ENCODE data around the gene RASGRF2.

Gene RASGRF2

DNA sequence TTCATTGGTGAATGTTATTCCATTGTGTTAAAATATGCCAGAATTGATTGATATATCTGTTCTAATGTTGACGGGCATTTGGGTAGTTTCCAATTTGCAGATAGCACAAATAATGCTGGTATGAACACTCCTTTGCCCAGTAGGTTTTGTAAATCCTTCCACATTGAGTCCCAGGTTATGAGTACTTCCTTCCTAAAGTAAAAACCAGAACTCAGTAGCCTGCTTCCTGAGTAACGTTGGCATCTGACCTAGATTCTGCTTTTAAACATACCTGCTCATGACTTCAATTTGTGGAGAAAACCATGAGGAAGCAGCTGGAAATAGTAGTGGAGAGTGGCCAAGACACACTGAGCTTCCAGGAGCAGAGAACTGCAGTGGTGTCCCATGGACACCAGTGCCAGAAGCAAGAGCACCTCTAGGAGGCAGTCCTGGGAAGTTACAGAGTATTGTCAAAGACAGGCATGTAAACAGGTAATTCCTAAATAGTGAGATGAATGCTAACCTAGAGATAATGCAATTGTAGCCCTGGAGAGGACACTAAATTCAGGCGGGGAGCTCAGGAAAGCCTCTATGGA is 24.3 kb upstream of the RASGRF2 start:
- no peak overlapping the region for H3K4me3 ChIP-seq (replicated peaks; ENCODE audit: low read depth, low read length)
- TF ChIP-seq, protein P1, sequence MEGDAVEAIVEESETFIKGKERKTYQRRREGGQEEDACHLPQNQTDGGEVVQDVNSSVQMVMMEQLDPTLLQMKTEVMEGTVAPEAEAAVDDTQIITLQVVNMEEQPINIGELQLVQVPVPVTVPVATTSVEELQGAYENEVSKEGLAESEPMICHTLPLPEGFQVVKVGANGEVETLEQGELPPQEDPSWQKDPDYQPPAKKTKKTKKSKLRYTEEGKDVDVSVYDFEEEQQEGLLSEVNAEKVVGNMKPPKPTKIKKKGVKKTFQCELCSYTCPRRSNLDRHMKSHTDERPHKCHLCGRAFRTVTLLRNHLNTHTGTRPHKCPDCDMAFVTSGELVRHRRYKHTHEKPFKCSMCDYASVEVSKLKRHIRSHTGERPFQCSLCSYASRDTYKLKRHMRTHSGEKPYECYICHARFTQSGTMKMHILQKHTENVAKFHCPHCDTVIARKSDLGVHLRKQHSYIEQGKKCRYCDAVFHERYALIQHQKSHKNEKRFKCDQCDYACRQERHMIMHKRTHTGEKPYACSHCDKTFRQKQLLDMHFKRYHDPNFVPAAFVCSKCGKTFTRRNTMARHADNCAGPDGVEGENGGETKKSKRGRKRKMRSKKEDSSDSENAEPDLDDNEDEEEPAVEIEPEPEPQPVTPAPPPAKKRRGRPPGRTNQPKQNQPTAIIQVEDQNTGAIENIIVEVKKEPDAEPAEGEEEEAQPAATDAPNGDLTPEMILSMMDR (IDR thresholded peaks at IDR 0.05; ENCODE audit: insufficient read depth, low read length, poor library complexity, severe bottlenecking), result peak; percentile 20
- H3K36me3 ChIP-seq (ENCODE audit: control insufficient read depth, insufficient read depth, low read length), result no peaks in the 10 kb centered on the region
- no peaks in the 10 kb centered on the region; the same call in 1 of the 2 replicates for H3K27me3 ChIP-seq (replicated peaks; ENCODE audit: control insufficient read depth, insufficient read depth, low read length)
- no peak for DNase-seq (ENCODE audit: extremely low read depth, insufficient read length)

DNA sequence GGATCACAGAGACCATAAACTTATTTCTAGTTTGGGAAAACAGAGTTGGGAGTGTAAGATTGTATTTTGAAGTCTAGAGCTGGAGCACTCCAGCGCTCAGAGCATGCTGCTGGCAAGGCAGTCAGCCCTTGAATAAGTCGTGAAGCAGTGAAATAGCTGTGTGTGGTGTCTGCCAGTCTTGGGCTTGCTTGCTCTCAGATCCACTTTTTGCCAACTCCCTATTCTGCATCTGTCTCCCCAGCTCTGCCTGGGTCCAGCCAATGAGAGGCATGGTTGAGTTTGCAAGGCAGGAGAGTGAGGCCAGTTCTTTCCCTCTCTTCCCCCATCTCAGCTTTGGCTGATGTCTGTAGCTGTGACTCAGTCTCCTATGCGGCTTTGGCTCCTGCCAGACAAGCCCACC is 23.3 kb upstream of the RASGRF2 start:
- TF ChIP-seq, protein P1 (IDR thresholded peaks at IDR 0.05; ENCODE audit: insufficient read depth, low read length, poor library complexity, severe bottlenecking), result no peak
- Histone ChIP-seq H3K36me3 (ENCODE audit: control insufficient read depth, insufficient read depth, low read length) (no peaks in the 10 kb centered on the region), H3K4me3 (replicated peaks; ENCODE audit: low read depth, low read length) (no peak overlapping the region), H3K27me3 (replicated peaks; ENCODE audit: control insufficient read depth, insufficient read depth, low read length) (no peaks in the 10 kb centered on the region; the same call in 1 of the 2 replicates)
- no peak for DNase-seq (ENCODE audit: extremely low read depth, insufficient read length)

DNA sequence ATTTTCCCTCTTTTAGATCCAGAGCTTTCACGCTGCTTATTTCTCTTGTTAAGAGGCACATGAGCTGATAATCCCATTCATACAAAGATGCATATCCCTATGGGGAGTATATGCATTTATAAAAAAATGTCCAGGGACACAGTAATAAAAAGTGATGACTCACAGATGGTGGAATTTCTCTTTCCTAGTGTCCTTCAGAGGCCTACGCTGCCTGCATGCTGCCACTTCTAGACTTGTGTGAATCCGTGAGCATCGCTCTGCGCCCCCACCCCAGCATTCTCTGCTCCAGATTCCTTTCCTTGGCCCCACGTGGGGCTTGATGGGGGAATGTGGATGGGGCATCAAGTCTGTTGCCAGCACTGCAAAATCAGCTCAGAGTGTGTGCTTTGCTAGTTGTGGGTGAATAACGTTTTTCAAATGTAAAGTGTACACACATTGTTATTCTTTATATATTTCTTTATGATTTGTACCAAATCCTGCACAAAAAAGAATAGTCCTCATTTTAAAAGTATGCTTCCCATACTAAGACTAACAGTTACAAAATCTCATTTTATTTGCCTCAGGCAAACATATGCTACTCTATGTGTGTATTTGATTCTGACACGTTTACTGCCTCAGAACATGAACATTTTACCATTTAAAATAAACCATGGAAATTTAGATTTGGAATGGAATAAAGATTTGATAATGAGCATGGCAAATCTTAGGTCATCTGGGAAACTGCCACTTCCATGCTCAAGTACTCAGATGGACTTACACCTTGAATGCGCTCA is 22.4 kb upstream of the RASGRF2 start:
- DNase-seq (ENCODE audit: extremely low read depth, insufficient read length), result no peak
- no peaks in the 10 kb centered on the region; the same call in 1 of the 2 replicates for H3K27me3 ChIP-seq (replicated peaks; ENCODE audit: control insufficient read depth, insufficient read depth, low read length)
- TF ChIP-seq, protein P1 (IDR thresholded peaks at IDR 0.05; ENCODE audit: insufficient read depth, low read length, poor library complexity, severe bottlenecking), result no peak
- H3K4me3 ChIP-seq (replicated peaks; ENCODE audit: low read depth, low read length), result no peak overlapping the region
- H3K36me3 ChIP-seq (ENCODE audit: control insufficient read depth, insufficient read depth, low read length), result no peaks in the 10 kb centered on the region

DNA sequence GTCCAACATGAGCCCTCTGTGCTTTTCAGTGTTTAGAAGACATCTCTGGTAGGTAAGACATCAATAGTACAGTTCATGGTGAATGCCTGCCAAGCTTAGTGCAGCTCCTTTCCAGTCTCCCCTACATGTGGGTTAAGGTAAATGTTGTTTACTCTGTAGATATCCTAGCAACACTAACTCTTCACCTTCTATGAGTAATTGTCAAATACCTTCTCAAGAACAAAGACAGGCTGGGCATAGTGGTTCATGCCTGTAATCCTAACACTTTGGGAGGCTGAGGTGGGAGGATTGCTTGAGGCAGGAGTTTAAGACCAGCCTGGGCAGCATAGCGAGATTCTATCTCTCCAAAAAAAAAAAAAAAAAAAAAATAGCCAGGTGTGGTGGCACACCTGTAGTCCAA is 18.7 kb upstream of the RASGRF2 start:
- Histone ChIP-seq H3K27me3 (replicated peaks; ENCODE audit: control insufficient read depth, insufficient read depth, low read length) (no peaks in the 10 kb centered on the region; the same call in 1 of the 2 replicates), H3K4me3 (replicated peaks; ENCODE audit: low read depth, low read length) (no peak overlapping the region), H3K36me3 (ENCODE audit: control insufficient read depth, insufficient read depth, low read length) (no peaks in the 10 kb centered on the region)
- no peak for DNase-seq (ENCODE audit: extremely low read depth, insufficient read length)
- TF ChIP-seq, protein P1 (IDR thresholded peaks at IDR 0.05; ENCODE audit: insufficient read depth, low read length, poor library complexity, severe bottlenecking), result no peak

DNA sequence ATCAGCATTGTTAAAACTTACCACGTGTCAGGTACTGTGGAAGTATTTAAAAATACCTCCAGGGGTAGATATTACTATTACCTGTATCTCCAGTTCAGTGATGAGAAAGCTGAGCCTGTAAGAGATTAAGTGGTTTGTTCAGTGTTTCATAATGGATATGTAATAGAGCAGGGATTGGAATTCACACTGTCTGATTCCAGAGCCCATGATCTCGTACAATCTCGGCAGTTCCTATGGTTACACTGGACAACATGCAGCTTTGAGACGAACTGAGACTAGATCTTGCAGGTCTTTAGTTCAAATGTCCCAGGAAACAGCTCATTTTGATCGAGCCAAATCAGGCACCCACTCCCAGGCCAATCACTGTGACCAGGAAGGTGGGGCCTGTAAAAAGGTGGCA is 8.8 kb upstream of the RASGRF2 start:
- H3K36me3 ChIP-seq (ENCODE audit: control insufficient read depth, insufficient read depth, low read length), result no peaks in the 10 kb centered on the region
- no peak for DNase-seq (ENCODE audit: extremely low read depth, insufficient read length)
- H3K4me3 ChIP-seq (replicated peaks; ENCODE audit: low read depth, low read length), result no peak overlapping the region
- TF ChIP-seq, protein P1 (IDR thresholded peaks at IDR 0.05; ENCODE audit: insufficient read depth, low read length, poor library complexity, severe bottlenecking), result no peak
- H3K27me3 ChIP-seq (replicated peaks; ENCODE audit: control insufficient read depth, insufficient read depth, low read length), result no peaks in the 10 kb centered on the region; the same call in 1 of the 2 replicates
